Hippocampal formation (tissue), 2 donors: Measurements from ENCODE around the gene GNAZ.
A peak's percentile ranks its signal among the peaks of the same experiment; 100 is the strongest.
"Not testable (repeated sequence)": the region's sequence is repeated elsewhere in the genome, so short reads cannot be mapped to it uniquely, and the experiment has no call there.

Experiments
- DNase-seq, 2 donors: peaks; one replicate each; lab custom pipeline; 2025; lab: John Stamatoyannopoulos, UW

GNAZ gene

GRCh38 chr22:23133922-23134321 is 63.6 kb downstream of the GNAZ start:
- DNase-seq = no peak

GRCh38 chr22:23136991-23137390 is 66.7 kb downstream of the GNAZ start:
- DNase-seq = not testable (repeated sequence)

DNA sequence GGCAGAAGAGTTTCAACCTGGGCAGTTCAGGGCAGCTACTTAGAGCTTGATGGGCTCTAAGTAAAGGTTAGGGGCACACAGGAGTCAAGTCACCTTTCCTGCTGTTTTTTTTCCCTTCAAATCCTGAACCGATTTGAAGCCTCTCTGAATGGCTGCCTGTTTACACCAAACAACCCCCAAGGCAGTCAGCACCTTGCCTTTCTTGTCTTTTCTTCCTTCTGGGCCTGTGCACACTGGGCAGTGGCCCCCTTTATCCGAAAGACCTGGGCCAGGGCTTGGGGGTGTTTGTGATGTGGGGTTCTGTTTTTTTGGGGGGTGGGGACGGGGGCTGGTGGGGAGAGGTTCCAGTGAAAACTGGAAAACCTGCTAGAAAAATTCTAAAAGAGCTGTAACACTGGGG is 67.1 kb downstream of the GNAZ start:
- DNase-seq = no peak

DNA sequence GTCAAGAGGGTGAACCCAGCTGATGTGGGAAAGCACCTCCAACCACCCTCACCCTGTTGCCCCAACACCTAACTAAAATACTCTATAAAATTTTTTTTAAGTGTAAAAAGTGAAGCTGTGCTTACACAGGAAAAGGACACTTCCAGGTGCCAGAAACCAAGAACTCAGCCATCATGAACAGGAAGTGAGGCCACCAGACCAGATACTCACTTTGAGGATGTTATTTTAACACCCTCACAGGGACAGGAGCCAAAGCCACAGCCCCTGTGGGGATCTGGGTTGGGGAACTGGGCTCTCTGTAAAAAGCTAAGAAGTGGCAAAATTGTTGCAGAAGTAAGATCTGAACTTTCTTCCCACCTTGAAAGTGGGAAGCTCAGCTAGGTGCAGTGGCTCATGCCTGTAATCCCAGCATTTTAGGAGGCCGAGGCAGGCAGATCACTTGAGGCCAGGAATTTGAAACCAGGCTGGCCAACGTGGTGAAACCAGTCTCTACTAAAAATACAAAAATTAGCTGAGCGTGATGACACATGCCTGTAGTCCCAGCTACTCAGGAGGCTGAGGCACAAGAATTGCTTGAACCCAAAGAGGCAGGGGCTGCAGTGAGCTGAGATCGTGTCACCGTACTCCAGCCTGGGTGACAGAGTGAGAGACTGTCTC is 67.7 kb downstream of the GNAZ start:
- DNase-seq = peak in 1 of 2 donors; percentile 11

DNA sequence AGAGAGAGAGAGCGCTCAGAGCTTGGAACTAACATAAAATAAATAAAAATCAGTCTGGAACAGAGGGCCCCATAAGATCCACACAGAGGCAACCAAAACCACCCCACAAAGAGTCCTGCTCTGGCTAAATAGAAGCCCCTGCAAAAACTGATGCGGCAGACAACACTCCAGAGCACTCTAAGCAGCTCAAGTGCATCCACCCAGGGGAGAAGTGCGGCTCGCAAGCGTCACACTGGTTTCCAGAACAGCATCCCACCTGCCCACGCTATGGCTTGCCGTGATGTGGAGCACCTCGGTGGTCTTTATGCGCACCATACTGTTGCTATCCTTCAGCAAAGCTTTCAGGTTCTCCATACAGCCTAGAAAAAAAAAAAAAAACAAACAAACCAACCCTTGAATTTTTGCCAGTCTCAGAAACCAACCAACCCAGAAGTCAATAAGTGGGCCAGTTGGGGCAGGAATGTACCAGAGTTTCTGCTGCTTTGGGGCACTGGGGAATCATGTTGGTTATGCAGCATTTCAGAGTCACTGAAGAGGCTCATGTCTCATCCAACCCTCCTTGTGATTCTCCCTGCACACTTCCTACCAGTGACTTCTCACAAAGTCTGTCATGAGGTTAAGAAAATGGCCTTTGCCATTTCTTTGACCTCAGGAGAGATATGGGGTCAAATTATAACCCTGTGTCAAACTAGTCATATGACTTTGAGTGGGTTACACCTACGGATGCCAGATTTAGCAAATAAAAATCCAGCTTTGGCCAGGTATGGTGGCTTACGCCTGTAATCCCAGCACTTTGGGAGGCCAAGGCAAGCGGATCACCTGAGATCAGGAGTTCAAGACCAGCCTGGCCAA is 68.5 kb downstream of the GNAZ start:
- DNase-seq = no peak

DNA sequence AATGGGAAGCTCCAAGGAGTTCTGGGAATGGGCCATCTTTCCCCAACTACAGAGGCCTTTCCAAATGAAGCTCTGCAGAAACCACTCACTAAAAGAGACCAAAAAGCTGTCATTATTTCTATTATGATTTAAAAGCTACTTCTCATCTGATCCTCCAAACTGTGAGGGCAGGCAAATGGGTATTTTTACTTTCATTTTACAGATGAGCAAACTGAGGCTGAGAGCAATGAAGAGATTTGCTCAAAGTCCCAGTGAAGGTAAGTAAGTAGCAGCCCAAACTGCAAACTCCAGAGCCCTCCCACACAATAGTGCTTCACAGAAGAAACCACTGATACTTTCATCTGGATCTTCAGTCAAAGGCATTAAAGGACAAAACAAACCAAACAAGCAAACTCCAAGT is 70.1 kb downstream of the GNAZ start:
- no peak for DNase-seq

DNA sequence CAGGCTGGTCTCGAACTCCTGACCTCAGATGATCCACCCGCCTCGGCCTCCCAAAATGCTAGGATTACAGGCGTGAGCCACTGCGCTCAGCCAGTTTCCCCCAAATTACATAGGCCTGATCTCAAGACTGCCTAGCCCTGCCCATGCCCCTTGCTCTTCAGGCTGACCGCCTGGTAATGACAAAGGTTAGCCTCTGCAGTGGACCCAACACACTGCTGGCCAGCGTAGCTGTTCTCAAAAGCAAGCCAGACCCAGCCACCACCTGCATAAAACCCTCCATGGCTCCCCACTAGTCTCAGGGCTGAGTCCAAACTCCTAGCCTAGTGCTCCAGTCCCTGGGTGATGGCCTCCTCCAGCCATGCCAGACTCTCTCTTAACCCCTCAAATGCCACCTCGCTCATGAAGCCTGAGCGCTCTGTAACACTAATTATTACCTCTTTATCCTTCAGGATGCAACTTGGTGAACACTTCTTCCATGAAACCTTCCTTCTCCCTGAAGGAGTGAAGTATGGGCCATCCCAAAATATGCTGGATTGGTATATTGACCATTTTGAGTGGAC is 72.3 kb downstream of the GNAZ start:
- no peak for DNase-seq

DNA sequence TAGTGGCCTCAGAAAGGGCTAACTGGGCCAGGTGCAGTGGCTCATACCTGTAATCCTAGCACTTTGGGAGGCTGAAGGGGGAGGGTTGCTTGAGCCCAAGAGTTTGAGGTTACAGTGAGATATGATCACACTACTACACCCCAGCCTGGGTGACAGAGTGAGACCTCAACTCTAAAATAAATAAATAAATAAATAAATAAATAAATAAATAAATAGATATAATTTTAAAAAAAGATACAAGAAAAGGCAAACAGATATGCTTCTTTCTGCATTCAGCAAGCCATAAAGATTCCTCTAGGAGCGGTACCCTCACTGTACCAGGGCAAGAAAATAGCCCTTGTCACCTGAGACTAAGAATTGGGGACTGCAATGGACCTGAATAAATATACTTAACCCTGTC is 72.8 kb downstream of the GNAZ start:
- DNase-seq = no peak

GRCh38 chr22:23144432-23144831 is 74.1 kb downstream of the GNAZ start:
- DNase-seq = no peak

- DNase-seq = peak; percentile 85 to 95
Measured at GRCh38 chr22:23144932-23145877, 74.9 kb downstream of the GNAZ start, which contains the start of gene RAB36. TSS of gene RAB36 (plus strand) at chr22:23145477. CDS start at chr22:23146617, 1,140 bp downstream.

DNA sequence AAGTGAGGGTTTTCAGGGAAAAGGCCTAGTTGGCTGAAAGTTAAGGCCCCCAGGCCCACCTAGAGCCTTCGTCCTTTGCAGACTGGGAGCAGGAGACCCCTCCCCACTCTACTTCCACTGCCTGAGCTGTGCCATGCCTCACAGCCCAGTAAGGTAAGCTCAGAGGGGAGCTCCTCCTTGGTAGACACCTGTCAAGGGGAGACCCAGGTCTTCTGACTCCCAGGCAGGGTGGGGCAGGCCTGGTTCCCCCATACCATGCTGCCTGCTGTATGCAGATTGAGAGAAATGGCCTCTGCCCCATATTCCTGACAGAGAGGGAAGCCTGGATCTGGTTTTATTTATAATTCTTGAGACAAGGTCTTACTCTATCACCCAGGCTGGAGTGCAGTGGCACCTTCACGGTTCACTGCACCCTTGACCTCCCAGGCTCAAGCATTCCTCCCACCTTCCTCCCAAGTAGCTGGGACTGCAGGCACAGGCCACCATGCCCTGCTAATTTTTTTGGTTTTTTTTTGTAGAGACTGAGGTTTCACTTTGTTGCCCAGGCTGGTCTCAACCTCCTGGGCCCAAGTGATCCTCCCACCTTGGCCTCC is 75.7 kb downstream of the GNAZ start:
- no peak for DNase-seq

- DNase-seq = no peak
Measured at GRCh38 chr22:23146478-23147205, 76.3 kb downstream of the GNAZ start.

DNA sequence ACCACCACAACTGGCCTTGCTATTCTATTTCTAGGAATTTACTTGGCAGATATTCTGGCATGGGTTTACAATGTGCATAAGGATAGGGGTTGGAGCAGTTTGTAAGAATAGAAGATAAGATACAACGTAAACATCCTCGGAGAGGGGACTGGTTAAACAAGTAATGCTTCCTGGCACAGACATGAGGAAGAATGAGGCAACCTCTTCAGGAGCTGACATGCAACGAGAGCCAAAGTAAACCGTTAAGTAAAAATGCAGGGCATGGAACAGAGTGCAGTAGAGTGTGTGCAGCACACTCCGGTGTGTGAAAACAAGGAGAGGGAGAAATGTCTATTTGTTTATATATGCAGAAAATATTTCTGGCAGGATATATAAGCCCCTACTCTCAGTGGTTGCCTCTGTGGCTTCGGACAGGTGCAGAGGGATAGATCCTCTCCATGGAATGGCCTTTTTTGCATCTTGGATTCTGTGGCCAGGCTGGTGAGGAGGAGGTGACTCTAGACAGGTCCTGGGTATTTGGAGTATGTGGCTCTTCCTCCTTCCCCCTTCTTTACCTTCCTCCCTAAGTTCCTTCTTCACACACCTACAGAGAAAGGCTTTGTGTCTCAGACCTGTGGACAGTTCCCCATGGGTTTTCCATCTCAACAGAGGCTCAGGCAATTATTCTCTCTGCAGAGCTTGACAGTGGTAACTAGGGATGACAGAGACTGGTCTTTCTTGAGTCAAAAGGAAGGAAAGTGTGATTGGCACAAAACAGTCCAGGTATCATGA is 77.5 kb downstream of the GNAZ start:
- DNase-seq = no peak

GRCh38 chr22:23149743-23150238 is 79.5 kb downstream of the GNAZ start:
- DNase-seq = no peak

- no peak for DNase-seq
Measured at GRCh38 chr22:23150762-23151161, 80.4 kb downstream of the GNAZ start.

DNA sequence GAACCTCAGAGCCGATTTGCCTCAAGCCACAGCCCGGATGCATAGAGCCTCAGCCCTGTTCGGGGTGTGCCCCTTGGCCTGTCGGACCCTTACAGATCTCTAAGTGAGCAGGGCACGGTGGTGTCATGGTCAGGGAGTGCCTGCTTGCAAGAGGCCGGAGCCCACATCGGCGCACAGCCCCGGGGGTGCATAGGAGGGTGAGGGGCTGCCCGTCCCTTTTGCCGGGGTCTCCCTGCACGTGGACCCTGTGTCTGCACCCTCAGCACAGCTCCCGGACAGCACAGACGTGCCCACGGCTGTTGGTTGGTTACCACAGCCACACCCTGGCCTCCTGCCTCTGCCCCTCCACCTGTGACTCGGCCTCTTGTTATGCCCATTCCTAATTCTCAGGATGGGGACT is 81.5 kb downstream of the GNAZ start:
- DNase-seq = no peak

DNA sequence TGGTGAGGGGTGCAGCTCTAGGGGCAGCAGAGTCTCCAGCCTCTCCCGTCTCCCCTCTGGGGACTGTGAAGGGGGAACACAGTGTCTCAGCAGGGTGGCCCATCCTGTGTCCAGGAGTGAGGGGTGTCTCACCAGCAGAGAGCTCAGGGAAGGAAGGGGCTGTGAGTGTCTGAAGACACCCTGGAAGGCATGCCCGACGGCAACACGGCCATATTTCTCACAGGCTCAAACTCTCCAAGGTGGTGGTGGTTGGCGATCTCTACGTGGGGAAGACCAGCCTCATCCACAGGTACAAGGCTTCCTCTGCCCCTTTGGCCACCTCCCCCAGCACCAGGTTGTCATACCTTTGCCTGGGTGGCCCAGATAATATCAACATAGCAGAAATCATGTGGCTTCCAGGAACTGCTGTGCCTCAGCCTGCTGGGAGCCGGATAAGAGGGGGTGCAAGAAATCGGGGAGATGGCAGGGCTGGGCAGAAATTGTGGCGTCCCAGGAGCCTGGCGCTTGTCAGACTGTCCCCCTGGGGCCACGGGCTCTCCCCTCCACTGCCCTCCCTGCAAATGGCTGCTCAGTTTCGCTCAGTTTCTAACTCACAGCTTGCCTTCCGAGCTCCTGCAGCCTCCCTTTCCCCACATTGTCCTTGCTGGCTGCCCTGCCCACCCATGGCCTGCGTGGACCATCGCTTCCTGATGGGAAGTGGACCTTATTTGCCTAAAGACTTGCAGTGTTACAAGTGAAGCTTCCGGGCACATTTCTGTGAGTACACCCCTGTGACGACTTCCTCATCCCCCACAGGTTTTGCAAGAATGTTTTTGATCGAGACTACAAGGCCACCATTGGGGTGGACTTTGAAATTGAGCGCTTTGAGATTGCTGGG is 82.2 kb downstream of the GNAZ start:
- DNase-seq = no peak

GRCh38 chr22:23153994-23154393 is 83.7 kb downstream of the GNAZ start:
- no peak for DNase-seq

DNA sequence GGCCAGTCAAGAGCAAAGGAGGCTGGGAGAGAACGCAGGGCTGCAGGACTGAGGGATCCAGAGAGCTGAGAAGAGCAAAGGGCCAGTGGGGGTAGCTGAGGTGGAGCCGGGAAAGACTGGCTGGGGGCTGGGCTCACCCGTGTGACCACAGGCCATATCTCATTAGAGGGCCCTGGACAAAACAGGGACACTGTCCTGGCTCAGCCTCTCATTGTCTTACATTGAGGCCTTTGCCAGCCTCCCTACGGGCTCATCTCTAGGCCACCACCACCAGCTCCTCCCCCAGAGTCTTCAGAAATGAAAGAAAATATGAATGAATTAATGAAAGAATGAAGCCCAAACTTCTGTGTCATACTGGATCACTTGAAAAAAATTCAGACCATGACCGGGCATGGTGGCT is 84.1 kb downstream of the GNAZ start:
- DNase-seq = no peak
